HG03457 (cell line): ENCODE measurements around the gene NIPA2.
"Not testable (repeated sequence)": the region's sequence is repeated elsewhere in the genome, so short reads cannot be mapped to it uniquely, and the experiment has no call there.

Source experiments
- ATAC-seq: cut with Tn5 transposase; IDR thresholded peaks from one replicate; pipeline ENCODE4 v1.9.1; 2021; ENCODE audit warnings: moderate number of reproducible peaks; ENCODE audit not compliant: unreplicated experiment

NIPA2 gene

GRCh38 chr15:22838292-22839042 is at the start of gene NIPA2:
NIPA2 (plus strand) TSS chr15:22838666; CDS start chr15:22851732, 13,066 bp downstream.
- peak; percentile 71 for ATAC-seq

- ATAC-seq, result no peak
Observed at GRCh38 chr15:22794063-22794462, 44.4 kb upstream of the NIPA2 start.

- no peak for ATAC-seq
Observed at GRCh38 chr15:22794621-22795167, 43.8 kb upstream of the NIPA2 start.

GRCh38 chr15:22795206-22796063 is 43.0 kb upstream of the NIPA2 start:
- ATAC-seq, result no peak

- ATAC-seq, result no peak
Observed at GRCh38 chr15:22796079-22796478, 42.4 kb upstream of the NIPA2 start.

- ATAC-seq, result no peak
Observed at GRCh38 chr15:22799902-22800301, 38.6 kb upstream of the NIPA2 start.

- not testable (repeated sequence) for ATAC-seq
Observed at GRCh38 chr15:22803006-22803405, 35.5 kb upstream of the NIPA2 start.

- ATAC-seq, result no peak
Observed at GRCh38 chr15:22806156-22806555, 32.3 kb upstream of the NIPA2 start.

GRCh38 chr15:22806664-22807063 is 31.8 kb upstream of the NIPA2 start:
- no peak for ATAC-seq

- not testable (repeated sequence) for ATAC-seq
Observed at GRCh38 chr15:22807831-22808230, 30.6 kb upstream of the NIPA2 start.

- ATAC-seq, result no peak
Observed at GRCh38 chr15:22808240-22808639, 30.2 kb upstream of the NIPA2 start.

- no peak for ATAC-seq
Observed at GRCh38 chr15:22808761-22809280, 29.6 kb upstream of the NIPA2 start.

GRCh38 chr15:22810033-22810852 is 28.2 kb upstream of the NIPA2 start:
- ATAC-seq, result no peak

GRCh38 chr15:22810853-22811338 is 27.6 kb upstream of the NIPA2 start:
- no peak for ATAC-seq

- ATAC-seq, result no peak
Observed at GRCh38 chr15:22811640-22812039, 26.8 kb upstream of the NIPA2 start.

- no peak for ATAC-seq
Observed at GRCh38 chr15:22813844-22814243, 24.6 kb upstream of the NIPA2 start.

- ATAC-seq, result no peak
Observed at GRCh38 chr15:22815766-22816165, 22.7 kb upstream of the NIPA2 start.

GRCh38 chr15:22819651-22820050 is 18.8 kb upstream of the NIPA2 start:
- no peak for ATAC-seq

GRCh38 chr15:22823495-22824128 is 14.9 kb upstream of the NIPA2 start:
- ATAC-seq, result no peak

GRCh38 chr15:22827125-22827524 is 11.3 kb upstream of the NIPA2 start:
- no peak for ATAC-seq
